SU-DHL-6 (cell line): ENCODE results near the gene PLCB1.

Experiments used
- CTCF ChIP-seq: fragments of 200-600 bp; sonication (generic); IDR thresholded peaks from one replicate; pipeline ENCODE4 v1.5.1; 2017; ENCODE audit warnings: antibody characterized with exemption, mild to moderate bottlenecking, low read length, moderate library complexity; ENCODE audit not compliant: insufficient read depth, poor library complexity, severe bottlenecking
- EZH2phosphoT487 ChIP-seq: fragments of 200-600 bp; sonication (generic), shearing (Covaris generic); conservative IDR thresholded peaks from 2 replicates; pipeline ENCODE4 v1.6.1; 2018; ENCODE audit warnings: mild to moderate bottlenecking, antibody characterized with exemption, low read length, moderate library complexity, mixed read lengths

- TF ChIP-seq CTCF (no peak), EZH2phosphoT487 (no peak)
Measured at GRCh38 chr20:8362457-8362856, 230.4 kb downstream of the PLCB1 start.
